T-helper 9 cell (primary cell): ENCODE measurements around the gene DCDC2C.
"Not testable (repeated sequence)": the region's sequence is repeated elsewhere in the genome, so short reads cannot be mapped to it uniquely, and the experiment has no call there.

Experiments used
- DNase-seq: peaks from one replicate; pipeline ENCODE4 v3.0.0-alpha.2; 2020

The DCDC2C gene

GRCh38 chr2:3778851-3779495 is 75.6 kb downstream of the DCDC2C start:
- no peak for DNase-seq

- no peak for DNase-seq
These were observed 76.2 kb downstream of the DCDC2C start for GRCh38 chr2:3779496-3780049.

- peak; percentile 5 for DNase-seq
These were observed 77.4 kb downstream of the DCDC2C start for GRCh38 chr2:3780477-3781402.

GRCh38 chr2:3784731-3785130 is 81.4 kb downstream of the DCDC2C start:
- no peak for DNase-seq

GRCh38 chr2:3785220-3785889 is 82.0 kb downstream of the DCDC2C start:
- DNase-seq: no peak

- DNase-seq: no peak
These were observed 82.5 kb downstream of the DCDC2C start for GRCh38 chr2:3785890-3786273.

GRCh38 chr2:3787768-3788167 is 84.4 kb downstream of the DCDC2C start:
- DNase-seq: no peak

GRCh38 chr2:3789256-3789655 is 85.9 kb downstream of the DCDC2C start:
- no peak for DNase-seq

GRCh38 chr2:3793249-3793648 is 89.9 kb downstream of the DCDC2C start:
- no peak for DNase-seq

- DNase-seq: no peak
These were observed 98.1 kb downstream of the DCDC2C start for GRCh38 chr2:3801506-3801905.

GRCh38 chr2:3805201-3805939 is 102.0 kb downstream of the DCDC2C start:
- DNase-seq: no peak

GRCh38 chr2:3806168-3806567 is 102.8 kb downstream of the DCDC2C start:
- no peak for DNase-seq

GRCh38 chr2:3806730-3807129 is 103.4 kb downstream of the DCDC2C start:
- no peak for DNase-seq

- no peak for DNase-seq
These were observed 104.5 kb downstream of the DCDC2C start for GRCh38 chr2:3807853-3808252.

- DNase-seq: no peak
These were observed 111.4 kb downstream of the DCDC2C start for GRCh38 chr2:3814706-3815245.

GRCh38 chr2:3817144-3817543 is 113.8 kb downstream of the DCDC2C start:
- DNase-seq: not testable (repeated sequence)

GRCh38 chr2:3823748-3824147 is 120.4 kb downstream of the DCDC2C start:
- DNase-seq: no peak

GRCh38 chr2:3827673-3828575 is 124.5 kb downstream of the DCDC2C start:
- no peak for DNase-seq

GRCh38 chr2:3830796-3831195 is 127.4 kb downstream of the DCDC2C start:
- DNase-seq: no peak

GRCh38 chr2:3837086-3837485 is 133.7 kb downstream of the DCDC2C start:
- no peak for DNase-seq

- no peak for DNase-seq
These were observed 135.0 kb downstream of the DCDC2C start for GRCh38 chr2:3838348-3838747.
